GM19025 (cell line): Measurements from ENCODE around the gene PLPPR5.
"Not testable (repeated sequence)": the region's sequence is repeated elsewhere in the genome, so short reads cannot be mapped to it uniquely, and the experiment has no call there.

Experiments used
- ATAC-seq: cut with Tn5 transposase; IDR thresholded peaks from one replicate; pipeline ENCODE4 v1.9.1; 2021; ENCODE audit warnings: mild to moderate bottlenecking, low read depth, moderate library complexity; ENCODE audit not compliant: unreplicated experiment

The PLPPR5 gene

GRCh38 chr1:98919652-98920051, 85.0 kb downstream of the PLPPR5 start:
- no peak for ATAC-seq

GRCh38 chr1:98919211-98919610, 85.5 kb downstream of the PLPPR5 start:
- ATAC-seq: no peak

GRCh38 chr1:98914547-98914946, 90.1 kb downstream of the PLPPR5 start:
- no peak for ATAC-seq

- no peak for ATAC-seq
These were observed 93.8 kb downstream of the PLPPR5 start for GRCh38 chr1:98910827-98911226.

GRCh38 chr1:98908980-98909379, 95.7 kb downstream of the PLPPR5 start:
- ATAC-seq: no peak

GRCh38 chr1:98906809-98907208, 97.9 kb downstream of the PLPPR5 start:
- ATAC-seq: no peak

GRCh38 chr1:98906361-98906760, 98.3 kb downstream of the PLPPR5 start:
- no peak for ATAC-seq

GRCh38 chr1:98904684-98905083, 100.0 kb downstream of the PLPPR5 start:
- no peak for ATAC-seq

- no peak for ATAC-seq
These were observed 100.9 kb downstream of the PLPPR5 start for GRCh38 chr1:98903726-98904125.

GRCh38 chr1:98903261-98903660, 101.4 kb downstream of the PLPPR5 start:
- no peak for ATAC-seq

GRCh38 chr1:98898940-98899339, 105.7 kb downstream of the PLPPR5 start:
- ATAC-seq: no peak

GRCh38 chr1:98897479-98897878, 107.2 kb downstream of the PLPPR5 start:
- ATAC-seq: no peak

- ATAC-seq: no peak
These were observed 107.8 kb downstream of the PLPPR5 start for GRCh38 chr1:98896711-98897445.

- no peak for ATAC-seq
These were observed 111.3 kb downstream of the PLPPR5 start for GRCh38 chr1:98893371-98893770.

GRCh38 chr1:98888869-98889268, 115.8 kb downstream of the PLPPR5 start:
- ATAC-seq: no peak

- ATAC-seq: no peak
These were observed 117.2 kb downstream of the PLPPR5 start for GRCh38 chr1:98887507-98887906.

- ATAC-seq: no peak
These were observed 119.8 kb downstream of the PLPPR5 start for GRCh38 chr1:98884864-98885263.

GRCh38 chr1:98881901-98882300, 122.8 kb downstream of the PLPPR5 start:
- ATAC-seq: no peak

- not testable (repeated sequence) for ATAC-seq
These were observed 123.4 kb downstream of the PLPPR5 start for GRCh38 chr1:98881234-98881633.

- ATAC-seq: no peak
These were observed 129.8 kb downstream of the PLPPR5 start for GRCh38 chr1:98874828-98875227.

GRCh38 chr1:98870959-98871903, 133.4 kb downstream of the PLPPR5 start:
- peak; percentile 96 for ATAC-seq

- ATAC-seq: no peak
These were observed 138.9 kb downstream of the PLPPR5 start for GRCh38 chr1:98865796-98866195.
